Trophoblast cell (in vitro differentiated cells and primary cell): ENCODE results near the gene DSE.
A peak's percentile ranks its signal among the peaks of the same experiment; 100 is the strongest.

Experiments
- DNase-seq, 2 donors: peaks; one replicate each; pipeline ENCODE4 v3.0.0-alpha.2; 2016
- H2AFZ ChIP-seq: 2 replicates; pipeline ENCODE4 v1.6.1; 2013; ENCODE audit warnings: low read length, moderate library complexity, mild to moderate bottlenecking; ENCODE audit not compliant: insufficient read depth, poor library complexity
- H2AK5ac ChIP-seq: 2 replicates; pipeline ENCODE4 v1.6.1; 2013; ENCODE audit warnings: mild to moderate bottlenecking, low read length
- H2BK120ac ChIP-seq: 2 replicates; pipeline ENCODE4 v1.6.1; 2013; ENCODE audit warnings: low read length, mild to moderate bottlenecking, moderate library complexity; ENCODE audit not compliant: insufficient read depth, poor library complexity
- H2BK12ac ChIP-seq: 2 replicates; pipeline ENCODE4 v1.6.1; 2013; ENCODE audit warnings: mild to moderate bottlenecking, low read length, moderate library complexity
- H2BK5ac ChIP-seq: 2 replicates; pipeline ENCODE4 v1.6.1; 2013; ENCODE audit warnings: low read length, low read depth, moderate library complexity, mild to moderate bottlenecking; ENCODE audit not compliant: poor library complexity
- H3K14ac ChIP-seq: 2 replicates; pipeline ENCODE4 v1.6.1; 2013; ENCODE audit warnings: mild to moderate bottlenecking, low read length
- H3K18ac ChIP-seq: 2 replicates; pipeline ENCODE4 v1.6.1; 2013; ENCODE audit warnings: mild to moderate bottlenecking, low read length
- H3K23ac ChIP-seq: 2 replicates; pipeline ENCODE4 v1.6.1; 2013; ENCODE audit warnings: low read length
- H3K27ac ChIP-seq: 2 replicates; pipeline ENCODE4 v1.5.1; 2013; ENCODE audit warnings: low read depth, mild to moderate bottlenecking, inconsistent platforms, low read length, moderate library complexity
- H3K27me3 ChIP-seq: 2 replicates; pipeline ENCODE4 v1.6.1; 2013; ENCODE audit warnings: inconsistent platforms, mild to moderate bottlenecking, low read length, moderate library complexity; ENCODE audit not compliant: insufficient read depth
- H3K36me3 ChIP-seq, 2 experiments: 1 replicate in 1 of 2; 2 replicates in 1 of 2; pipeline ENCODE4 v1.6.1; 2013; ENCODE audit warnings: low read length in 2 of 2, mild to moderate bottlenecking in 2 of 2, moderate library complexity in 1 of 2; ENCODE audit not compliant: insufficient read depth in 2 of 2, control insufficient read depth in 1 of 2
- H3K4ac ChIP-seq: 2 replicates; pipeline ENCODE4 v1.6.1; 2013; ENCODE audit warnings: low read depth, mild to moderate bottlenecking, low read length, moderate library complexity
- H3K4me1 ChIP-seq, 2 experiments: 1 replicate in 1 of 2; 2 replicates in 1 of 2; pipeline ENCODE4 v1.6.1; 2013; ENCODE audit warnings: low read length in 2 of 2, mild to moderate bottlenecking in 2 of 2, moderate library complexity in 1 of 2; ENCODE audit not compliant: insufficient read depth in 2 of 2, control insufficient read depth in 1 of 2
- H3K4me2 ChIP-seq: 2 replicates; pipeline ENCODE4 v1.6.1; 2013; ENCODE audit warnings: inconsistent platforms, mild to moderate bottlenecking, low read length, moderate library complexity
- H3K4me3 ChIP-seq: 2 replicates; pipeline ENCODE4 v1.5.1; 2013; ENCODE audit warnings: mild to moderate bottlenecking, low read depth, low read length, inconsistent platforms
- H3K79me1 ChIP-seq: one replicate; pipeline ENCODE4 v1.6.1; 2013; ENCODE audit warnings: low read length
- H3K79me2 ChIP-seq: 2 replicates; pipeline ENCODE4 v1.6.1; 2013; ENCODE audit warnings: low read length, mild to moderate bottlenecking; ENCODE audit not compliant: control insufficient read depth, insufficient read depth, poor library complexity
- H3K9ac ChIP-seq: 2 replicates; pipeline ENCODE4 v1.6.1; 2013; ENCODE audit warnings: mild to moderate bottlenecking, low read length
- H3K9me3 ChIP-seq: 2 replicates; pipeline ENCODE4 v1.6.1; 2013; ENCODE audit warnings: low read depth, mild to moderate bottlenecking, control low read depth, inconsistent platforms, low read length; ENCODE audit not compliant: insufficient read depth
- H4K12ac ChIP-seq: 2 replicates; pipeline ENCODE4 v1.6.1; 2013; ENCODE audit warnings: low read depth, mild to moderate bottlenecking, low read length, moderate library complexity
- H4K8ac ChIP-seq: 2 replicates; pipeline ENCODE4 v1.6.1; 2013; ENCODE audit warnings: low read depth, mild to moderate bottlenecking, low read length, moderate library complexity
- H4K91ac ChIP-seq: one replicate; pipeline ENCODE4 v1.6.1; 2013; ENCODE audit warnings: low read depth, mild to moderate bottlenecking, low read length, moderate library complexity
- WGBS: extraction: QIAGEN DNeasy Blood & Tissue Kit; methylation state at CpG from one replicate; pipeline ENCODE4 v1.1.7; 2013; ENCODE audit warnings: missing lambda C conversion rate; ENCODE audit not compliant: insufficient read length, insufficient coverage; ENCODE audit errors: extremely low coverage; 5-methylcytosine and 5-hydroxymethylcytosine counted together

Gene DSE

GRCh38 chr6:116438590-116439448 lies 68.1 kb downstream of the DSE start:
- Histone ChIP-seq H3K36me3 (peaks cover 0 to 5% of the 10 kb centered on the region in 2 experiments), H3K4me1 (peaks cover 2 to 7% of the 10 kb centered on the region in 2 experiments), H2BK5ac (no peak overlapping the region), H3K79me2 (no peaks in the 10 kb centered on the region), H3K14ac (no peak overlapping the region), H3K23ac (no peak overlapping the region), H3K27me3 (no peaks in the 10 kb centered on the region), H3K4me2 (no peak overlapping the region), H3K4me3 (no peak overlapping the region), H2AFZ (no peak overlapping the region), H3K4ac (no peak overlapping the region), H2AK5ac (no peak overlapping the region), H4K8ac (no peak overlapping the region), H3K9me3 (no peaks in the 10 kb centered on the region), H4K12ac (no peak overlapping the region), H3K9ac (no peak overlapping the region), H3K18ac (no peak overlapping the region), H3K79me1 (no peaks in the 10 kb centered on the region), H4K91ac (no peak overlapping the region), H2BK120ac (no peak overlapping the region), H2BK12ac (no peak overlapping the region), H3K27ac (no peak overlapping the region)
- DNase-seq = no peak
- WGBS = no CpG with 5 or more reads among the region's 6 CpGs

GRCh38 chr6:116439522-116440051 lies 68.8 kb downstream of the DSE start:
- Histone ChIP-seq H2BK5ac (no peak overlapping the region), H4K8ac (no peak overlapping the region), H3K4me1 (peaks cover 2 to 7% of the 10 kb centered on the region in 2 experiments), H3K4me2 (no peak overlapping the region), H4K12ac (no peak overlapping the region), H3K27ac (no peak overlapping the region), H4K91ac (no peak overlapping the region), H3K4me3 (no peak overlapping the region), H3K79me2 (no peaks in the 10 kb centered on the region), H2BK120ac (no peak overlapping the region), H3K14ac (no peak overlapping the region), H3K36me3 (peaks cover 0 to 5% of the 10 kb centered on the region in 2 experiments), H3K79me1 (no peaks in the 10 kb centered on the region), H2BK12ac (no peak overlapping the region), H3K4ac (no peak overlapping the region), H3K9me3 (no peaks in the 10 kb centered on the region), H2AK5ac (no peak overlapping the region), H3K23ac (no peak overlapping the region), H3K27me3 (no peaks in the 10 kb centered on the region), H3K18ac (no peak overlapping the region), H3K9ac (no peak overlapping the region), H2AFZ (no peak overlapping the region)
- no CpG with 5 or more reads among the region's 1 CpG for WGBS
- peak in 1 of 2 donors; percentile 50 for DNase-seq

- Histone ChIP-seq H3K9me3 (no peaks in the 10 kb centered on the region), H3K27me3 (no peaks in the 10 kb centered on the region), H4K12ac (no peak overlapping the region), H3K14ac (no peak overlapping the region), H3K9ac (no peak overlapping the region), H2AK5ac (no peak overlapping the region), H3K79me2 (no peaks in the 10 kb centered on the region), H2BK5ac (no peak overlapping the region), H2AFZ (no peak overlapping the region), H3K4me1 (no peaks in the 10 kb centered on the region), H3K18ac (no peak overlapping the region), H3K27ac (no peak overlapping the region), H3K79me1 (no peaks in the 10 kb centered on the region), H3K4ac (no peak overlapping the region), H3K23ac (no peak overlapping the region), H3K4me2 (no peak overlapping the region), H4K91ac (no peak overlapping the region), H4K8ac (no peak overlapping the region), H3K4me3 (no peak overlapping the region), H3K36me3 (no peaks in the 10 kb centered on the region), H2BK12ac (no peak overlapping the region), H2BK120ac (no peak overlapping the region)
- WGBS = no CpG with 5 or more reads among the region's 2 CpGs
- peak; percentile 57 to 81 for DNase-seq
These were observed 72.4 kb downstream of the DSE start for GRCh38 chr6:116443105-116443504.

GRCh38 chr6:116444092-116444491 lies 73.3 kb downstream of the DSE start:
- Histone ChIP-seq H3K14ac (no peak overlapping the region), H3K36me3 (no peaks in the 10 kb centered on the region), H4K12ac (no peak overlapping the region), H3K27ac (no peak overlapping the region), H2BK120ac (no peak overlapping the region), H2AFZ (no peak overlapping the region), H4K91ac (no peak overlapping the region), H3K79me2 (no peaks in the 10 kb centered on the region), H3K27me3 (no peaks in the 10 kb centered on the region), H4K8ac (no peak overlapping the region), H3K4me3 (no peak overlapping the region), H3K4me1 (no peaks in the 10 kb centered on the region), H3K9me3 (no peaks in the 10 kb centered on the region), H3K9ac (no peak overlapping the region), H3K4me2 (no peak overlapping the region), H3K79me1 (no peaks in the 10 kb centered on the region), H3K4ac (no peak overlapping the region), H2BK12ac (no peak overlapping the region), H3K23ac (no peak overlapping the region), H2BK5ac (no peak overlapping the region), H3K18ac (no peak overlapping the region), H2AK5ac (no peak overlapping the region)
- peak in 1 of 2 donors; percentile 75 for DNase-seq
- no CpG with 5 or more reads among the region's 3 CpGs for WGBS
